ENCODE data around the gene RNF146. TPM values are rescaled to one million over a fixed set of nuclear protein-coding genes. Genes with fewer than 3 reads are reported as not detected.

The RNF146 gene
- total and polyA plus RNA-seq, 4 donors = 11.5 to 32.7 (median 15.9) TPM

- TF ChIP-seq REST (IDR thresholded peaks at IDR 0.05) (no peak), RAD21 (IDR thresholded peaks at IDR 0.05) (no peak), FOXA2 (IDR thresholded peaks at IDR 0.05) (no peak)
Measured at GRCh38 chr6:127305741-127306140, 39.1 kb downstream of the RNF146 start (continued).

DNA sequence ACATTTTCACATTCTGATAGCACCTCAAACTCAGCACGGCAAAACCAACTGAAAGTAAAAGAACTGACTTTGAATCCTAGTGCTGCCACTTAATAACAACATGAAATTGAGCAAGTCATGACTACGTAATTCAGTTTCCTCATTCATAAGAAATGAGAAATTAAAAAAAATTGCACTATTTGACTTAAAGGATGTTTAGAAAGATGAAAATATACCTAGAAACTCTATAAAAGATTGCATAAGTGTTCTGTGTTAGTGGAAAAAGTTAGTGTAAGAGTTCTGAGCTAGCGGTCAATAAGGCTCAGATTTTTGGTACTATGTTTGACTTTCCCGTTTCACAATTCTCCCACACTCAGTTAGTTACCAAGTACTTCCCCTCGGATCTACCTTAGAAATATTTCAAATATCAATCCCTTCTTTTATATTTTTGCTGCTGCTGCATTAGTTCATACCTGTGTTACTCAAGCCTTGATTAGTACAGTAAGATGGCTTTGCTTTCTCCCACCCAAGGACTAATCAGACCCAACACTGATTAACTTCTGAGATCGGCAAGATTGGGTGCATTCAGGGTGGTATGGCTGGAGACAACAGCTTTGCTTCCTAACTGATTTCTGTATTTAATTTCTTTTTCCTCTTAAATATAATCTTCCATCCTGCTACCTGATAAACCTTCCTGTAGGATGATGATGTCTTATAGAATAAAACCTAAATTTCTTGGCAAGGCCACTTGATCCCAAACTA, 50.9 kb downstream of the RNF146 start:
- peak overlapping the region; percentile 8 to 13 for H3K27ac ChIP-seq (ENCODE audit: low read depth in 1 of 2, low read length in 2 of 2)
- 60% methylated on average over 6 of the region's 6 CpGs for WGBS
- no peak for DNase-seq (ENCODE audit: low spot score)
- H3K27me3 ChIP-seq (ENCODE audit: control insufficient read depth in 4 of 4, insufficient read depth in 4 of 4, low read length in 3 of 4) = no peaks in the 10 kb centered on the region
- no peak overlapping the region for H3K9ac ChIP-seq (ENCODE audit: low read depth in 1 of 2, low read length in 2 of 2)
- no peak overlapping the region for H3K4me3 ChIP-seq (ENCODE audit: low read depth in 1 of 3, low read length in 3 of 3)
- peaks cover 0 to 10% (median 6%) of the 10 kb centered on the region in 4 donors for H3K36me3 ChIP-seq (ENCODE audit: control insufficient read depth in 4 of 4, insufficient read depth in 3 of 4, low read depth in 1 of 4, low read length in 3 of 4)
- H3K9me3 ChIP-seq (ENCODE audit: control insufficient read depth in 4 of 4, low read length in 3 of 4) = no peaks in the 10 kb centered on the region
- TF ChIP-seq SP1 (IDR thresholded peaks at IDR 0.05) = peak; percentile 30
- TF ChIP-seq CTCF (IDR thresholded peaks at IDR 0.05; ENCODE audit: low read depth, low read length, missing input control) = no peak
- no peak for TF ChIP-seq FOXA2 (IDR thresholded peaks at IDR 0.05)
- TF ChIP-seq RXRA (IDR thresholded peaks at IDR 0.05) = peak; percentile 62 to 63
- TF ChIP-seq JUND (IDR thresholded peaks at IDR 0.05) = peak; percentile 82 to 87
- TF ChIP-seq, protein P1, sequence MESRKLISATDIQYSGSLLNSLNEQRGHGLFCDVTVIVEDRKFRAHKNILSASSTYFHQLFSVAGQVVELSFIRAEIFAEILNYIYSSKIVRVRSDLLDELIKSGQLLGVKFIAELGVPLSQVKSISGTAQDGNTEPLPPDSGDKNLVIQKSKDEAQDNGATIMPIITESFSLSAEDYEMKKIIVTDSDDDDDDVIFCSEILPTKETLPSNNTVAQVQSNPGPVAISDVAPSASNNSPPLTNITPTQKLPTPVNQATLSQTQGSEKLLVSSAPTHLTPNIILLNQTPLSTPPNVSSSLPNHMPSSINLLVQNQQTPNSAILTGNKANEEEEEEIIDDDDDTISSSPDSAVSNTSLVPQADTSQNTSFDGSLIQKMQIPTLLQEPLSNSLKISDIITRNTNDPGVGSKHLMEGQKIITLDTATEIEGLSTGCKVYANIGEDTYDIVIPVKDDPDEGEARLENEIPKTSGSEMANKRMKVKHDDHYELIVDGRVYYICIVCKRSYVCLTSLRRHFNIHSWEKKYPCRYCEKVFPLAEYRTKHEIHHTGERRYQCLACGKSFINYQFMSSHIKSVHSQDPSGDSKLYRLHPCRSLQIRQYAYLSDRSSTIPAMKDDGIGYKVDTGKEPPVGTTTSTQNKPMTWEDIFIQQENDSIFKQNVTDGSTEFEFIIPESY (IDR thresholded peaks at IDR 0.05) = peak; percentile 27
- no peak for TF ChIP-seq NR2F2 (IDR thresholded peaks at IDR 0.05)
- TF ChIP-seq HNF4G (IDR thresholded peaks at IDR 0.05) = peak; percentile 21
- peak; percentile 37 to 64 for TF ChIP-seq EGR1 (IDR thresholded peaks at IDR 0.05; ENCODE audit: low read depth in 2 of 2)
- peak; percentile 37 to 45 for TF ChIP-seq HNF4A (conservative IDR thresholded peaks at IDR 0.05)
- TF ChIP-seq RAD21 (IDR thresholded peaks at IDR 0.05) = no peak
- H3K4me1 ChIP-seq (ENCODE audit: control insufficient read depth in 4 of 4, insufficient read depth in 4 of 4, low read length in 3 of 4) = peaks cover 0 to 9% (median 2%) of the 10 kb centered on the region in 4 donors

GRCh38 chr6:127319686-127320085, 53.0 kb downstream of the RNF146 start:
- WGBS = 95% methylated on average over 1 of the region's 1 CpG
- H3K36me3 ChIP-seq (ENCODE audit: control insufficient read depth in 4 of 4, insufficient read depth in 3 of 4, low read depth in 1 of 4, low read length in 3 of 4) = peaks cover 0 to 3% (median 0%) of the 10 kb centered on the region in 4 donors
- TF ChIP-seq CTCF (IDR thresholded peaks at IDR 0.05; ENCODE audit: low read depth, low read length, missing input control) = no peak
- no peak for TF ChIP-seq ATF3 (IDR thresholded peaks at IDR 0.05)
- no peak for TF ChIP-seq RAD21 (IDR thresholded peaks at IDR 0.05)
- no peak for TF ChIP-seq REST (IDR thresholded peaks at IDR 0.05)
- no peak for TF ChIP-seq GABPA (IDR thresholded peaks at IDR 0.05 in 1 of 2, conservative IDR thresholded peaks at IDR 0.05 in 1 of 2)
- TF ChIP-seq EGR1 (IDR thresholded peaks at IDR 0.05; ENCODE audit: low read depth in 2 of 2) = no peak
- no peak for TF ChIP-seq JUND (IDR thresholded peaks at IDR 0.05)
- no peak for TF ChIP-seq FOXA1 (IDR thresholded peaks at IDR 0.05)

More at GRCh38 chr6:127319686-127320085, 53.0 kb downstream of the RNF146 start:
- Histone ChIP-seq H3K4me3 (ENCODE audit: low read depth in 1 of 3, low read length in 3 of 3) (no peak overlapping the region), H3K4me1 (ENCODE audit: control insufficient read depth in 4 of 4, insufficient read depth in 4 of 4, low read length in 3 of 4) (peaks cover 0 to 9% (median 2%) of the 10 kb centered on the region in 4 donors), H3K9me3 (ENCODE audit: control insufficient read depth in 4 of 4, low read length in 3 of 4) (no peaks in the 10 kb centered on the region), H3K27me3 (ENCODE audit: control insufficient read depth in 4 of 4, insufficient read depth in 4 of 4, low read length in 3 of 4) (no peaks in the 10 kb centered on the region), H3K9ac (ENCODE audit: low read depth in 1 of 2, low read length in 2 of 2) (no peak overlapping the region), H3K27ac (ENCODE audit: low read depth in 1 of 2, low read length in 2 of 2) (no peak overlapping the region)
- DNase-seq (ENCODE audit: low spot score) = no peak

Measured in liver (tissue), 9 donors.